Colonic mucosa (tissue), 4 donors: Measurements from ENCODE around the gene DGKB. TPM values are rescaled to one million over a fixed set of nuclear protein-coding genes. Genes with fewer than 3 reads are reported as not detected.

Experiments
- DNase-seq: peaks from one replicate; pipeline ENCODE4 v3.0.0-alpha.2; 2020
- H3K27ac ChIP-seq: fragments of 200-600 bp; one replicate; pipeline ENCODE4 v1.8.0; 2021
- H3K27me3 ChIP-seq: fragments of 200-600 bp; one replicate; pipeline ENCODE4 v1.8.0; 2021
- H3K36me3 ChIP-seq: fragments of 200-600 bp; one replicate; pipeline ENCODE4 v1.8.0; 2021
- H3K4me1 ChIP-seq: fragments of 200-600 bp; one replicate; pipeline ENCODE4 v1.8.0; 2021; ENCODE audit warnings: mild to moderate bottlenecking
- H3K4me3 ChIP-seq: fragments of 200-600 bp; one replicate; pipeline ENCODE4 v1.8.0; 2021
- H3K9ac ChIP-seq, 2 donors: one replicate each; pipeline ENCODE4 v1.7.0; 2013; ENCODE audit warnings: control low read depth in 2 of 2, low read depth in 2 of 2, low read length in 2 of 2
- H3K9me3 ChIP-seq: fragments of 200-600 bp; one replicate; pipeline ENCODE4 v1.8.0; 2021
- intact Hi-C: fragments of 100-400 bp; cut with DNase I; formaldehyde crosslinking; loops from one replicate; pipeline ENCODE4 v1.14.1; 2022
- total RNA-seq, 2 donors: library from RNA; stranded (reverse); fragmentation: NEBNext Ultra II Directional in 1 of 2; extraction: Animal tissue kit (Norgen Biotek cat#: 25700) in 1 of 2; gene quantifications; one replicate each; pipeline ENCODE4 v1.2.1, GENCODE V29; 2021
- TF ChIP-seq, protein P1 (sequence below): fragments of 200-600 bp; IDR thresholded peaks from one replicate; pipeline ENCODE4 v1.8.0; 2022; ENCODE audit warnings: antibody characterized with exemption, mild to moderate bottlenecking
- donor health status: healthy.
- donor health status: DM: no; HTN: no; CAD: no.
- donor health status: DM: no; HTN: no; CAD: no.

DGKB gene
- total RNA-seq, 2 donors from 2014 or later, result 0.25 to 0.61 TPM

DNA sequence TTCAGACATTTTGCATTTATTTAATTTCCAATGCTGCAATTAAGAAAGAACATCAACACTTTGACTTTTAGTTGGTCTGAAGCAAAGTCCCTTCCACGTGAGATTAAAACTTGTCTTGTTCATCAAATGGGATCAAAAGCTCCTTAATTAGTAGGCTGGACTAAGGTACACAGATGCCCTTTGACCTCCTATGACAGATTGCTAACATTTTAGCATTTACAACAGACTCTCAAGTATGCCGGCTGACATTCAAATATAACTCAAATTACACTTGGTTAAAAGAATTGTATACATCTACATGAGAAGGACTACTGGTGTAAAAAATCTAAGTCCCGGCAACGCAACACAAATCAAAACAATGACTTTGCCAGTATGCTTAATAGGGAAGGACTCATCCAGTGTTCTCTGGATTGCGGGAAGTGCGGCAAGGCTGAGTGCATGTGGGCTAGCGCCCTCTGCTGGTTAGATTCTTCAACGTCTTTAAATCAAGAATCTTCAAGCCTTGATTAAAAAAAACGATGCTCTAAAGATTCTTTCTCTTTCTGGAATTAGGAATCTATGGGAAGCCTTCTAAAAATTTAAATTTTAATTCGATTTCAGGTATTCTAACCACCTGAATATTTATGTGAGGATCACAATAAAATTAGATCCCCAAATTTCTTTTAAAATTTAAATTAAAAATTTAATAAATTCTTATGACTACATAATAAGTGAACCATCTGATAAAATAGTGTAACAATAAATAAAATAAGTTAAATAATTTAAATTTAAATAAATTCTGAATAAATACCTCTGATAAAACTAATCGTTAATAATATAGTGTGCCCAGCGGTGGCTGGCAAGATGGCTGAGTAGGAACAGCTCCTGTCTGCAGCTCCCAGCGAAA, 444.7 kb downstream of the DGKB start:
- H3K4me3 ChIP-seq, result no peak overlapping the region
- TF ChIP-seq, protein P1, sequence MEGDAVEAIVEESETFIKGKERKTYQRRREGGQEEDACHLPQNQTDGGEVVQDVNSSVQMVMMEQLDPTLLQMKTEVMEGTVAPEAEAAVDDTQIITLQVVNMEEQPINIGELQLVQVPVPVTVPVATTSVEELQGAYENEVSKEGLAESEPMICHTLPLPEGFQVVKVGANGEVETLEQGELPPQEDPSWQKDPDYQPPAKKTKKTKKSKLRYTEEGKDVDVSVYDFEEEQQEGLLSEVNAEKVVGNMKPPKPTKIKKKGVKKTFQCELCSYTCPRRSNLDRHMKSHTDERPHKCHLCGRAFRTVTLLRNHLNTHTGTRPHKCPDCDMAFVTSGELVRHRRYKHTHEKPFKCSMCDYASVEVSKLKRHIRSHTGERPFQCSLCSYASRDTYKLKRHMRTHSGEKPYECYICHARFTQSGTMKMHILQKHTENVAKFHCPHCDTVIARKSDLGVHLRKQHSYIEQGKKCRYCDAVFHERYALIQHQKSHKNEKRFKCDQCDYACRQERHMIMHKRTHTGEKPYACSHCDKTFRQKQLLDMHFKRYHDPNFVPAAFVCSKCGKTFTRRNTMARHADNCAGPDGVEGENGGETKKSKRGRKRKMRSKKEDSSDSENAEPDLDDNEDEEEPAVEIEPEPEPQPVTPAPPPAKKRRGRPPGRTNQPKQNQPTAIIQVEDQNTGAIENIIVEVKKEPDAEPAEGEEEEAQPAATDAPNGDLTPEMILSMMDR, result peak; percentile 77
- no peaks in the 10 kb centered on the region for H3K4me1 ChIP-seq
- intact Hi-C loops, result loop anchor here (5.0 to 10.0 kb wide), 3 partner anchors 237 to 1176 kb away; no protein-coding TSS in a partner anchor
- no peak overlapping the region for H3K9ac ChIP-seq
- no peak overlapping the region for H3K27ac ChIP-seq
- H3K27me3 ChIP-seq, result no peaks in the 10 kb centered on the region
- no peaks in the 10 kb centered on the region for H3K36me3 ChIP-seq
- DNase-seq, result peak; percentile 69
- H3K9me3 ChIP-seq, result no peaks in the 10 kb centered on the region

DNA sequence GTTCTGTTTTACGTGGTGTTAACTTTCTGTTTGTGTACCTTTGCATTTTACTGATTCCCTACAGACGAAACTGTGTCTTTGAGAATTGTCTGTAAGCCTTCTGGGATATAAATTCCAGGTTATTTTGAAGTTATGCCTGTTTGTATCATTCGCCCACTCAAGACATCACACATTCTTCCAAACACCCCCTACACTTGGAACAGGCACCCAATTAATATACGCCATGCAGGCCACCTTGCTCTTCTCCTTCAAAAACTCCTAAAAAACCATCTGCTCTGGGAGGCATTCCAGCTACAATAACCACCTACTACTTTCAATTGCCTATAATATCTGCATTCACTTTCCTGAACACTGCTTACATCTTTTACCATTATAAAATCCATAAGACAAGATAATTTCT, 453.3 kb downstream of the DGKB start:
- H3K9ac ChIP-seq, result no peak overlapping the region
- intact Hi-C loops, result no loop called here
- H3K4me3 ChIP-seq, result no peak overlapping the region
- no peaks in the 10 kb centered on the region for H3K36me3 ChIP-seq
- H3K27me3 ChIP-seq, result no peaks in the 10 kb centered on the region
- no peak overlapping the region for H3K27ac ChIP-seq
- H3K9me3 ChIP-seq, result no peaks in the 10 kb centered on the region
- H3K4me1 ChIP-seq, result no peaks in the 10 kb centered on the region
- no peak for DNase-seq
- TF ChIP-seq, protein P1, result no peak

DNA sequence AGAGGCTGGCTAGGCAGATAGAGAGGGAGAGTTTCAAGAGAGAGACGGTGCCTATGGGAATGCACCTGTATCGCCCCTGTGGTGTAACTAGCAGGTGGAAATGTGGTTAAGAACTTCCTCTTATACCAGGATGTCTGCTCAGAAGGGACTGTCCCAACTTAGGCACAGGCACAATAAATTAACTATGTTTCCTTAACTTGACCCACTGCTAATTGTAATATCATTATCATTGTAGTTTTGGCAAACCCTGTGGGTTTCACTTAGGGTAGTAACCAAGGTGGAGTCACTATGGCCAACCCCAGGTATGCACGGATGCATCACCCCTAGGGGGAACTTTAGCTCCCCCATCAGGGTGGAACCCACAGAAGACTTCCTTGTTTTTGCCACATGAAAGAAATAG, 455.7 kb downstream of the DGKB start:
- no peak overlapping the region for H3K27ac ChIP-seq
- no peak overlapping the region for H3K9ac ChIP-seq
- no peaks in the 10 kb centered on the region for H3K9me3 ChIP-seq
- H3K27me3 ChIP-seq, result no peaks in the 10 kb centered on the region
- intact Hi-C loops, result no loop called here
- no peaks in the 10 kb centered on the region for H3K4me1 ChIP-seq
- H3K36me3 ChIP-seq, result no peaks in the 10 kb centered on the region
- TF ChIP-seq, protein P1, result no peak
- H3K4me3 ChIP-seq, result no peak overlapping the region
- no peak for DNase-seq

DNA sequence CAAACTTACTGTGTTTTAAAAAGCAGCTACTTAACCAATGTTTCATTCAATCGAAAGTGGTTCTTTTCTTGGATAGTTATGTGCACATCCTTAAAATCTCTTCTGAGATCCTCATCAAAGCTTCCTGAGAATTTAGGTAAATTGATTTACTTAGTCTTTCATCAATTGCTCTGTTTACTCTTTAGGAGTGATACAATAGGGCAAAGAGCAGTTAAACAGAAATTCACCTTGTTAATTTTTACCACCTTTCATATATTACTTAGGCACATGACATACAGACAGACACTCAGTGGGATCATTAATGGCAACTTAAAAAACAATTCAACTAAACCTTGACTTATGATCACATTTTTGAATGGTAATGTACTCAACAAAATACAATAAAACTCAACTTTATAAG, 456.3 kb downstream of the DGKB start:
- no peak for DNase-seq
- no peak overlapping the region for H3K27ac ChIP-seq
- TF ChIP-seq, protein P1, result no peak
- H3K9me3 ChIP-seq, result no peaks in the 10 kb centered on the region
- intact Hi-C loops, result no loop called here
- no peak overlapping the region for H3K4me3 ChIP-seq
- H3K9ac ChIP-seq, result no peak overlapping the region
- no peaks in the 10 kb centered on the region for H3K4me1 ChIP-seq
- H3K36me3 ChIP-seq, result no peaks in the 10 kb centered on the region
- H3K27me3 ChIP-seq, result no peaks in the 10 kb centered on the region

DNA sequence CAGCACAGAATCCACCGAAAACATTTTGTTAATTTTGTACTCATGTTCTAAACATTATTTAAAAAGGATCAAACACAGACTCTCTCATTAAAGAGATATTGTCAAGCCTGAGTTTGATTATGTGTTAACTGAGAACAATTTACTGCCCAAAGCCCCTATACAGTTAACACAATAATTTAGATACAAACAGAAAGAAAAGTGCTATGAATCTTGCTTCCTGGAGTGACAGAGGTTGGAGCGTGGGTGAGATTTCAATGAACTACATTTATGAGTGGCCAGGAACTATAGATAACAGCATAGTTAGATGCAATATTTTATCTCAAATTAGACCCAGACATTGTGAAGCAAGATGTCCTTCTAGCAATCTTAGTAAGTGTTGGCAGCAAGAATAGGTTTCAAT, 464.2 kb downstream of the DGKB start:
- TF ChIP-seq, protein P1, result no peak
- H3K27ac ChIP-seq, result no peak overlapping the region
- H3K9ac ChIP-seq, result no peak overlapping the region
- H3K4me1 ChIP-seq, result no peaks in the 10 kb centered on the region
- no peak for DNase-seq
- intact Hi-C loops, result no loop called here
- H3K36me3 ChIP-seq, result no peaks in the 10 kb centered on the region
- H3K27me3 ChIP-seq, result no peaks in the 10 kb centered on the region
- H3K4me3 ChIP-seq, result no peak overlapping the region
- no peaks in the 10 kb centered on the region for H3K9me3 ChIP-seq
